Caki2 (cell line): ENCODE data around the gene IRS2. TPM values are rescaled to one million over a fixed set of nuclear protein-coding genes. Genes with fewer than 3 reads are reported as not detected.

Experiments
- DNase-seq: peaks from one replicate; pipeline ENCODE4 v3.0.0-alpha.2; 2015; ENCODE audit warnings: low read depth
- in situ Hi-C: cut with HindIII; loops from 2 replicates; pipeline ENCODE4 v1.10.0; 2016; ENCODE audit warnings: low sequenced_read_pairs, low pct_unique_long_range_greater_than_20kb, mixed read lengths
- total RNA-seq: library from RNA; depleted of rRNA; stranded (reverse); fragments of >200 nt; shearing (Covaris generic); gene quantifications from 2 replicates; pipeline ENCODE4 v1.2.3, GENCODE V29; 2014; ENCODE audit warnings: low replicate concordance

IRS2 gene
- total RNA-seq, 1 experiment from 2014 or later, result 21.2 TPM

- no peak for DNase-seq
- in situ Hi-C loops, result no loop called here
Observed at GRCh38 chr13:109810761-109811510, 24.6 kb upstream of the IRS2 start.

GRCh38 chr13:109809216-109809932, 23.0 kb upstream of the IRS2 start:
- no peak for DNase-seq
- in situ Hi-C loops, result no loop called here

DNA sequence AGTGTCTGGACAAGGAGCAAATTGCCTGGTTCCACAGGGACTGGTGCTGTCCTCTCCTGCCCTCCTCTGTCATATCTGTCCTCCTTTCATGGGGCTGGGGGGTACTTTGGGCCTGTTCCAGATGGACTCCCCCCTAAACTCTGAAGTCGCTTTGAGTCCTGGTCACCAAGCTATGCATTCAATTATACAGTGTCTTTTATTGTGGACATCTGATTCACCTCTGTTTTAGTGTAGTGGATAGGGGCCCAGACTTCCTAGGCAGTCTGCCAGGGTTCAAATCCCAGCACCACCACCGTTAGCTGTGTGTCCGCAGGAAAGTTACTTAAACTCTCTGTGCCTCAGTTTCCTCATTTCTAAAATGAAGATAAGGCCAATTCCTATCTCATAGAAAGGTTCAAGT, 21.0 kb upstream of the IRS2 start:
- no peak for DNase-seq
- in situ Hi-C loops, result no loop called here

GRCh38 chr13:109804654-109805053, 18.3 kb upstream of the IRS2 start:
- in situ Hi-C loops, result no loop called here
- no peak for DNase-seq

GRCh38 chr13:109803825-109804224, 17.4 kb upstream of the IRS2 start:
- DNase-seq, result no peak

GRCh38 chr13:109802936-109803335, 16.6 kb upstream of the IRS2 start:
- in situ Hi-C loops, result no loop called here
- DNase-seq, result no peak

More at GRCh38 chr13:109803825-109804224, 17.4 kb upstream of the IRS2 start:
- in situ Hi-C loops, result no loop called here

GRCh38 chr13:109795011-109795410, 8.6 kb upstream of the IRS2 start:
- in situ Hi-C loops, result no loop called here
- no peak for DNase-seq

DNA sequence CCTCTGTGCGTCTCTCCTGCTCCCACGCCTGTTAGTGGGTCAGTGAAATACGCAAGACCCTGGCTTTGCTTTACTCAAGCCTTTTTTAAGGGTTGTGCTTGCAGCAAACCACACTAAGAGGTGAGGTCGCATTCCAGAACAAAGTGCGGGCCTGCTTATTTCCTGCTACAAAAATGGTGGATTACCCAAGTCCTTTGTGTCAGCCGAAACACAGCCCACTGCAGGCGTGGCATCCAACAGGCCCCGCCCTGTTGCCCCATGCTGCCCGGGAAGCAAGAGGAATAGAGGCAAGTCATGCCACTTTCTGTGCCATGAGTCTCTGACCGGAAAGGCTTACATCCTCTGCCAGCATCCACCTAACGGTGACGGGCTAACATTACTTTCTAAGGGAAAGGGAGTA, 7.7 kb upstream of the IRS2 start:
- DNase-seq, result no peak
- in situ Hi-C loops, result no loop called here

- in situ Hi-C loops, result no loop called here
Observed at GRCh38 chr13:109792416-109793059, 6.2 kb upstream of the IRS2 start.

DNA sequence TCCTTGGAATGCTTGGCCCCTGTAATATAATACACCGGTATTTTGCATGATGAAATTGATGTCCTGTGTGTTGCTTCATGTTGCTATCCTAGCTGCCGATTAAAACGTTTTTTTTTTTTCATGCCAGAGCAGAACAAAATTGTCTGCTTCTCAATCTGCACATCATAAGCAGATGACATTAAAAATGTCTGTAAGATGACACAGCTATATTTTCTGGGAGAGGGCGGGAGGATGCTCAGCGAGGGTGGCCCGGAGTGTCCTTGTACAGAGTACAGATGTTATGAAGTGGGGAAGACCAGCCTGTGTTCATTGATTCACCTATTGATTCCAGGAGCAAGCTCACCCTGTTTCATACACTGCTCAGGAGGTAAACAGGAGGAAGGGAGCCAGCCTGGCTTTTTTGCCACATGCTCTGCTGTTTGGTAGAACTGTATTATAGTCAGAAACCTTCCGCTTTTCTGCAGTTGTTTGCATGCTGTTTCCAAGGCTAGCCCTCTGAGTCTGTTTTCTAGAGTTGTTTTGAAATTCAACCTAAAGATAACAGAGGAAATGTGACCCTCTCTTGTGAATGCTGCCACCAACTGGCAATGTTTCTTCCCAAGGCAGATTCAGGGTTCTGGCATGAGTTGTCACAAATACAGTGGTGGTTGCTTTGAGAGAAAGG, 4.7 kb upstream of the IRS2 start:
- DNase-seq, result peak; percentile 76
- in situ Hi-C loops, result no loop called here

More at GRCh38 chr13:109792416-109793059, 6.2 kb upstream of the IRS2 start:
- DNase-seq, result no peak

DNA sequence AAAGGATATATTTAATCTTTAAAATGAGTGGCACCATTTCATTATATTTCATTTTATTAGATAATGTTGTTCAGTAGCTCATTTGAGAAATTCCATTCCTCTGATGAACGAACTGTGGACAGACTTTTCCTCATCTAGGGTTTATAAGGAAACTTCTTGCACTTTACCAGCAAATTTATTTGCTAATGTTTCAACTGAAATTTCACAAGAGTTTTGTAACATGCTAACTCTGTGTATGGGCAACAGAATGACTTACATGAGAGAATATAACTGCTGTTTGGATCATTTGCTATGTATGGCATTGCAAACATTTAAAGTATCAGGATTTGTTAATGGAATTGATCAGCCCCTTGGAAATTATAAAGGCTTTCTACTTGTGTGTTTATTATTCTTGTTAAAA, 3.7 kb upstream of the IRS2 start:
- peak; percentile 23 for DNase-seq
- in situ Hi-C loops, result no loop called here

DNA sequence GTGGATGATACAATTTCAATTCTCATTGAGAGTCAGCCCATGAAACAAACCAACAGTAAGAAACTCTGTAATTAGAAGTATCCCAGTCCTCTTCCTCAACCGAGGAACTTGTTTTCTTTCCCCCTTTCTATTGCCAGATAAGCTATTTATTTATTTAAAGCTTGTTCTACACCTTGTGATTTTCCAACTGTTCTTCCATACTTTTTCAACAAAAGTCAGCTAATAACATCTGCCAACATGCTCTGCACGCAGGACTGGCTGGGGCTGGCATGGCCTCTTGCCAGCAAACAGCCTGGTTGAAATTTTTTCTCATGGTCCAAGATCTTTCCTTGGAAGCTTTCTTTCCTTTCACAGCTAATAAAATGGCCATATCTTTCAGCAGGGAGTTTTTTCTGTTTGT, 2.9 kb upstream of the IRS2 start:
- DNase-seq, result peak; percentile 61
- in situ Hi-C loops, result no loop called here

DNA sequence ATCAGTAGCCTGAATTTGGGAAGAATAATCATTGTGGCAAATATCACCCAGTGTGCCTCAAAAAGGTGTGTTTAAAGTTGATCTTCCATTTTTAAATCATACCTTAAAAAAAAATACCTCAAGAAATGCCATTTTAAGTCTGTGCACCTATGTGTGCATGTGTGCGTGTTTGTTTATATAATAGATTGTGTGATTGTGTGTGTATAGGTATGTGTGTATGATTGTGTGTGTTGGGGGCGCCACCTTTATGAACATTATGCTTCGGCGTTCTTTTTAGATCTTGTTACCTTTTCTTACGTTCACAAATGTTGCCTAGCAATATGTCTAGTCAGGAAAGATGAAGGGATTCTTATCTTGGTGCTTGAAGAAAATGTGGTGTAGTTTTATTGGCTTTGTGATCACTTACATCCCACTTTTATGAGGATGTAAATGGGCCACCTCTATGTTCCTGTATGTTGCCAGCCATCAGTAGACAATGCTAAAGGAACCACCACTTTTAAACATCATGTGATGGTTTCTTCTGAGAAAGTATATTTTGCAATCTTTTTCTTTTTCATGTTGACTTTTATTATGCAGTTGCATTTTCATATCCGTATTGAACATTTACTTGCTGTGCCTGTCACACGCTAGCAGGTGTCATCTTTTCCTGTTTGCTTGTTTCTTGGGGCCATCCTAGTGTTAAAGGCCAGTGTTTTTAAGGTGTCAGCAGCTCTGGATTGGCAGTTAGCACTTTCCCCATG, 2.2 kb upstream of the IRS2 start:
- in situ Hi-C loops, result no loop called here
- peak; percentile 56 for DNase-seq

- peak; percentile 55 for DNase-seq
- in situ Hi-C loops, result no loop called here
Observed at GRCh38 chr13:109787135-109787954, 962 bp upstream of the IRS2 start.

- in situ Hi-C loops, result no loop called here
- DNase-seq, result no peak
Observed at GRCh38 chr13:109785892-109786450, 412 bp downstream of the IRS2 start.

- in situ Hi-C loops, result no loop called here
- DNase-seq, result peak; percentile 73
Observed at GRCh38 chr13:109785141-109785891, 1.1 kb downstream of the IRS2 start.
